Smooth muscle cell (in vitro differentiated cells): ENCODE data around the gene YPEL1. TPM values are rescaled to one million over a fixed set of nuclear protein-coding genes. Genes with fewer than 3 reads are reported as not detected.

Experiments used
- DNase-seq: peaks from one replicate; lab custom pipeline; 2025; ENCODE audit not compliant: unreplicated experiment; lab: John Stamatoyannopoulos, UW
- H2AFZ ChIP-seq: fragments of 200-600 bp; sonication (generic); 2 replicates; pipeline ENCODE4 v1.6.0; 2016; ENCODE audit warnings: antibody characterized with exemption, low read depth, mild to moderate bottlenecking
- H3F3A ChIP-seq: fragments of 200-600 bp; sonication (generic); 2 replicates; pipeline ENCODE4 v1.6.0; 2017; ENCODE audit warnings: antibody characterized with exemption, low read depth
- H3K27ac ChIP-seq: fragments of 200-600 bp; sonication (generic); 2 replicates; pipeline ENCODE4 v1.5.1; 2016; ENCODE audit warnings: low read depth, mild to moderate bottlenecking
- H3K27me3 ChIP-seq: fragments of 200-600 bp; sonication (generic); 2 replicates; pipeline ENCODE4 v1.6.1; 2016; ENCODE audit warnings: low read depth, mild to moderate bottlenecking
- H3K36me3 ChIP-seq: fragments of 200-600 bp; sonication (generic); 2 replicates; pipeline ENCODE4 v1.5.1; 2016; ENCODE audit warnings: low read depth
- H3K4me1 ChIP-seq: fragments of 200-600 bp; sonication (generic); 2 replicates; pipeline ENCODE4 v1.5.1; 2016; ENCODE audit warnings: low read depth
- H3K4me2 ChIP-seq: fragments of 200-600 bp; sonication (generic); 2 replicates; pipeline ENCODE4 v1.6.0; 2016; ENCODE audit warnings: mild to moderate bottlenecking
- H3K4me3 ChIP-seq: fragments of 200-600 bp; sonication (generic); 2 replicates; pipeline ENCODE4 v1.5.1; 2016; ENCODE audit warnings: mild to moderate bottlenecking
- H3K79me2 ChIP-seq: fragments of 200-600 bp; sonication (generic); 2 replicates; pipeline ENCODE4 v1.6.0; 2016; ENCODE audit warnings: low read depth, mild to moderate bottlenecking
- H3K9ac ChIP-seq: fragments of 200-600 bp; sonication (generic); 2 replicates; pipeline ENCODE4 v1.6.0; 2016; ENCODE audit warnings: low read depth
- H3K9me3 ChIP-seq: fragments of 200-600 bp; sonication (generic); replicated peaks from 2 replicates; pipeline ENCODE4 v1.5.1; 2016; ENCODE audit warnings: low read depth
- H4K20me1 ChIP-seq: fragments of 200-600 bp; sonication (generic); 2 replicates; pipeline ENCODE4 v1.6.0; 2016; ENCODE audit warnings: low read depth
- WGBS: methylation state at CpG from one replicate; pipeline ENCODE4 v1.1.7; 2016; ENCODE audit warnings: low lambda C conversion rate; 5-methylcytosine and 5-hydroxymethylcytosine counted together
- polyA plus RNA-seq: library from polyadenylated mRNA; unstranded; fragments of >200 nt; fragmentation: Nextera tagmentation; extraction: Ambion mirVana; gene quantifications from 2 replicates; pipeline ENCODE4 v1.2.1, GENCODE V29; 2016
- total RNA-seq: library from RNA; depleted of rRNA; stranded (reverse); fragments of >200 nt; gene quantifications from 2 replicates; pipeline ENCODE4 v1.2.3, GENCODE V29; 2014
- TF ChIP-seq, protein P1 (sequence below): fragments of 200-600 bp; sonication (generic); IDR thresholded peaks from 2 replicates; pipeline ENCODE4 v1.5.1; 2017; ENCODE audit warnings: borderline replicate concordance, mild to moderate bottlenecking, antibody characterized with exemption; ENCODE audit not compliant: insufficient read depth, poor library complexity, severe bottlenecking

Gene YPEL1
- total and polyA plus RNA-seq, 2 experiments from 2014 or later: 1.8 to 4.1 TPM

DNA sequence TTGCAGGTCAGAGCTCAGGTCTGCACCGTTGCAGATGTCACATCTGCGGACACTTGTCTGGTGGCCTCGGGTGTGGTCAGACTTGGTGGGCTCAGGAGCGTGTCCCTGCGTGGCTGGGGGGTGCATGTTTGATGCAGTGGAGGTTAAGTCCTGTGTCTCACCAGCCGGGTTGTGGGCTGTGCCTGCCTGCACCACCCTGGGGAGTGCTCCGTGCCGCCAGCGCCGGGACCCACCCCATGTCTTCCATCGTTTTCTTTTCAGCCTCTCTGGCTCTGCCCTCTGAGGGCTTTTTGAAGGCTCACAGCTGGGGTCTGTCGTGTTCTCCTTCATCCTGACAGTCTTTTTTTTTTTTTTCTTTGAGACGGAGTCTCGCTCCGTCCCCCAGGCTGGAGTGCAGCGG lies 43.8 kb downstream of the YPEL1 start:
- no peak for DNase-seq
- Histone ChIP-seq H3K27me3 (no peaks in the 10 kb centered on the region), H3K4me3 (no peak overlapping the region), H3K4me2 (no peak overlapping the region), H3F3A (no peaks in the 10 kb centered on the region), H3K9ac (no peak overlapping the region), H3K4me1 (no peaks in the 10 kb centered on the region), H3K79me2 (no peaks in the 10 kb centered on the region), H4K20me1 (no peaks in the 10 kb centered on the region), H3K36me3 (no peaks in the 10 kb centered on the region), H3K27ac (no peak overlapping the region), H3K9me3 (no peaks in the 10 kb centered on the region), H2AFZ (no peak overlapping the region)
- TF ChIP-seq, protein P1, sequence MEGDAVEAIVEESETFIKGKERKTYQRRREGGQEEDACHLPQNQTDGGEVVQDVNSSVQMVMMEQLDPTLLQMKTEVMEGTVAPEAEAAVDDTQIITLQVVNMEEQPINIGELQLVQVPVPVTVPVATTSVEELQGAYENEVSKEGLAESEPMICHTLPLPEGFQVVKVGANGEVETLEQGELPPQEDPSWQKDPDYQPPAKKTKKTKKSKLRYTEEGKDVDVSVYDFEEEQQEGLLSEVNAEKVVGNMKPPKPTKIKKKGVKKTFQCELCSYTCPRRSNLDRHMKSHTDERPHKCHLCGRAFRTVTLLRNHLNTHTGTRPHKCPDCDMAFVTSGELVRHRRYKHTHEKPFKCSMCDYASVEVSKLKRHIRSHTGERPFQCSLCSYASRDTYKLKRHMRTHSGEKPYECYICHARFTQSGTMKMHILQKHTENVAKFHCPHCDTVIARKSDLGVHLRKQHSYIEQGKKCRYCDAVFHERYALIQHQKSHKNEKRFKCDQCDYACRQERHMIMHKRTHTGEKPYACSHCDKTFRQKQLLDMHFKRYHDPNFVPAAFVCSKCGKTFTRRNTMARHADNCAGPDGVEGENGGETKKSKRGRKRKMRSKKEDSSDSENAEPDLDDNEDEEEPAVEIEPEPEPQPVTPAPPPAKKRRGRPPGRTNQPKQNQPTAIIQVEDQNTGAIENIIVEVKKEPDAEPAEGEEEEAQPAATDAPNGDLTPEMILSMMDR: no peak
- WGBS: 97% methylated on average over 15 of the region's 16 CpGs

DNA sequence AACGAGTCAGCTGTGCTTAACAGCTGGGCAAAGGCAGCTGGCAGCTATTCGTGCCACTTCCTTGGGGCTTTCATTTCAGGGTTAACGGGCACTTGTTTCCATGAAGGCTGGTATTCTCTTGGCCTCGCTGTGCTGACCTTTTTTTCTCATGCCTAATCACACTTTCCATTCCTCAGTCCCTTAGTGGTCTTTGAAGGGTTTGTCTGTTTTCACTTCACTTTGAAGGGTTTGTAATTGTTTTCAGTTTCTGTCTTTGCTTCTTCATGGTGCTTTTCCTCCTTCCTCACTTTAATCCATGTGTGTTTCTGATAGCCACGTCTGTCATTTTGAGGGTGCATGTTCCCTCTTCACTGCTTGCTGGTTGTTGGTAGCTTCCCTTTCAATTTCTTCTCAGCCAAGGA lies 45.2 kb downstream of the YPEL1 start:
- H3K36me3 ChIP-seq: no peaks in the 10 kb centered on the region
- H2AFZ ChIP-seq: no peak overlapping the region
- 84% methylated on average over 5 of the region's 5 CpGs for WGBS
- H4K20me1 ChIP-seq: no peaks in the 10 kb centered on the region
- no peak overlapping the region for H3K9ac ChIP-seq
- H3K27ac ChIP-seq: no peak overlapping the region
- DNase-seq: no peak
- TF ChIP-seq, protein P1: no peak
- no peak overlapping the region for H3K4me2 ChIP-seq
- H3K27me3 ChIP-seq: no peaks in the 10 kb centered on the region
- H3K79me2 ChIP-seq: no peaks in the 10 kb centered on the region
- no peaks in the 10 kb centered on the region for H3F3A ChIP-seq
- H3K9me3 ChIP-seq: no peaks in the 10 kb centered on the region
- H3K4me1 ChIP-seq: no peaks in the 10 kb centered on the region
- H3K4me3 ChIP-seq: no peak overlapping the region

DNA sequence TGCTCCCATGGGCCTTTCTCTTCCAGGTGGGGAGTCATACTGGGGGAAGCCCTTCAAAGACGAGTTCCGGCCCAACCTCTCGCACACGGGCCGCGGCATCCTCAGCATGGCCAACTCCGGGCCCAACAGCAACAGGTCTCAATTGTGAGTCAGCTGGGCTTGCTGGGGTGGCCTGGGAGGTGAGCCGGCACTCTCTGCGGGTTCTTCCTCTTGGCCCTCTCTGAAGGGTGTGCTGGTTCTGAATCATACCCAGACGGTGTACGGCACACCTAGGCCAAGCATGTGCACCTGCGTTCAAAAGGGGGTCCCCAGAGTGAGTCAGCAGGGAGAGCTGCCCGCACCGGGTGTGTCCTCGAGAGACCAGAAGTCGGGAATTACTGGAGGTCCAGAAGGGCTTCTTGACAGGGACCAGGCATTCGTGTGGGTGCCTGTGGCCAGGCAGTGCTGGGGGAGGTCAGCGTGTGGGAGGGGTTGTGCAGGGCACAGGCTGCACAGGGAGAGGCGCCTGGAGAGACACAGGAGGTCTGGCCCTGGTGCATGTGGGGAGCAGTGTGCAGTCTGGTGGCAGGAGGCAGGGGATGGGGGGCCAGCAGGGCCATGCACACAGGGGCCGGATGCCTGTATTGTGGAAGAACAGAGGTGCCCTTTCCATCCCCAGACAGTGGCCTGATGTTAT lies 46.8 kb downstream of the YPEL1 start:
- no peaks in the 10 kb centered on the region for H3K36me3 ChIP-seq
- no peak overlapping the region for H3K4me3 ChIP-seq
- no peak overlapping the region for H3K9ac ChIP-seq
- no peaks in the 10 kb centered on the region for H3F3A ChIP-seq
- H3K4me2 ChIP-seq: no peak overlapping the region
- no peaks in the 10 kb centered on the region for H3K9me3 ChIP-seq
- H3K27ac ChIP-seq: no peak overlapping the region
- TF ChIP-seq, protein P1: no peak
- H3K4me1 ChIP-seq: no peaks in the 10 kb centered on the region
- 97% methylated on average over 20 of the region's 20 CpGs for WGBS
- DNase-seq: no peak
- H2AFZ ChIP-seq: no peak overlapping the region
- H4K20me1 ChIP-seq: no peaks in the 10 kb centered on the region
- H3K27me3 ChIP-seq: no peaks in the 10 kb centered on the region
- H3K79me2 ChIP-seq: no peaks in the 10 kb centered on the region

DNA sequence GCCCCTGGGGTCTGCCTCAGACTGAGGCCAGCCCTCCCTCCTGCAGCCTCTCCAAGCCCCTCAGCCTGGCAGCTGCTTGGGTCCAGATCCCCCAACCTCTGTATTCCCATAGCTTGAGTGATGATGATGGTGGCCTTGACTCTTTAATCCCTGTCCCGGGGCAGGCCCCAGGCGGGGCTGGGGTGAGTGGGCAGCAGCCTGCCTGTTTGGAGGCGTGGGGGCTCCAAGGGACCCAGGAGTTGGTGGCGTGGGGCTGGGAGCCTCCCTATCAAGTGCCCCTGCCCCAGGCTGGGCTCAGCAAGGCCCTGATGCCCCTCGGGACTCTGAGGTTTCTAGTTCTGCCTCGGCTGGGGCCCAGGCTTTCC lies 47.3 kb downstream of the YPEL1 start:
- no peaks in the 10 kb centered on the region for H3K4me1 ChIP-seq
- no peak overlapping the region for H3K4me3 ChIP-seq
- TF ChIP-seq, protein P1: no peak
- no peak overlapping the region for H3K4me2 ChIP-seq
- H3K27me3 ChIP-seq: no peaks in the 10 kb centered on the region
- H3K79me2 ChIP-seq: no peaks in the 10 kb centered on the region
- H2AFZ ChIP-seq: no peak overlapping the region
- no peak for DNase-seq
- H3K27ac ChIP-seq: no peak overlapping the region
- no peak overlapping the region for H3K9ac ChIP-seq
- no peaks in the 10 kb centered on the region for H3K36me3 ChIP-seq
- no peaks in the 10 kb centered on the region for H3F3A ChIP-seq
- H4K20me1 ChIP-seq: no peaks in the 10 kb centered on the region
- H3K9me3 ChIP-seq: no peaks in the 10 kb centered on the region
- 99% methylated on average over 6 of the region's 6 CpGs for WGBS
